GM21423 (cell line): ENCODE results near the gene TWNK.
"Not testable (repeated sequence)": the region's sequence is repeated elsewhere in the genome, so short reads cannot be mapped to it uniquely, and the experiment has no call there.

Experiments
- ATAC-seq: cut with Tn5 transposase; IDR thresholded peaks from one replicate; pipeline ENCODE4 v1.9.1; 2021; ENCODE audit warnings: mild to moderate bottlenecking, moderate library complexity; ENCODE audit not compliant: unreplicated experiment

The TWNK gene

DNA sequence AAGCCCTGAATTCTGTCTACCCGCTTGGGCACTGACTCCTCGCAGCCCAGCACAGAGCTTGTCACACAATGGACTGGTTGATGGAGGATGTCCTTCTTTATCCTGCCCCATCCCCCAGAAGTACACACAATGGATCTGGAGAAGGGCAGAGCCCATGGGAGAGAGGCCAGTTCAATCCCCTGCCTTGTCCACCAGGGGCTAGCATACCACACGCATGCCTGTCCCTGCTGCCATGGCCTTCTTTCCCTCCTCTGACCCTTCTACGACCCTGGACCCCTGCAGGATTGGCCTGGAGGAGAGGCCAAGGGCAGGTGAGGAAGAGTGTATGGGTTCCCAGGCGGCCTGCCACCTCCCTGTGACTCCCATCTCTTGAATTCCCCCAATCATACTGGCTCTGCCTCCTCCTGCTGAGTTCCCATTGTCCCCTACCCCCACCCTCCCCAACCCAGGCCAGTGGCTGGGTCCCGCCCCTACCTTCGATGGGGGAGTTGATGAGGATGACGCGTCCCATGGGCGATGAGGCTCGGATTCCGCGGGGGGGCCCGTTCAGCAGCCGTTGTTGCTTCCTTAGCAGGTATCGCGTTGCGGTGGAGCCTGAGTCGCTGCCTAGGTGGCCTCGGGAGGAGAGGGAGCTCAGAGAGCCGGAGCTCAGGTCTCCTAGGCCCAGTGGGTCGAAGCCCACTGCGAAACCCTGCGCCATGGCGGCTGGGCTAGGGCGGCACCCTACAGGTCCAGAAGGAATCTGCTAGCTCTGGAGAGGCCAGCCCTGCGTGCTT, 42.4 kb downstream of the TWNK start:
- no peak for ATAC-seq

GRCh38 chr10:101030496-101031127, 43.3 kb downstream of the TWNK start:
- ATAC-seq: no peak

DNA sequence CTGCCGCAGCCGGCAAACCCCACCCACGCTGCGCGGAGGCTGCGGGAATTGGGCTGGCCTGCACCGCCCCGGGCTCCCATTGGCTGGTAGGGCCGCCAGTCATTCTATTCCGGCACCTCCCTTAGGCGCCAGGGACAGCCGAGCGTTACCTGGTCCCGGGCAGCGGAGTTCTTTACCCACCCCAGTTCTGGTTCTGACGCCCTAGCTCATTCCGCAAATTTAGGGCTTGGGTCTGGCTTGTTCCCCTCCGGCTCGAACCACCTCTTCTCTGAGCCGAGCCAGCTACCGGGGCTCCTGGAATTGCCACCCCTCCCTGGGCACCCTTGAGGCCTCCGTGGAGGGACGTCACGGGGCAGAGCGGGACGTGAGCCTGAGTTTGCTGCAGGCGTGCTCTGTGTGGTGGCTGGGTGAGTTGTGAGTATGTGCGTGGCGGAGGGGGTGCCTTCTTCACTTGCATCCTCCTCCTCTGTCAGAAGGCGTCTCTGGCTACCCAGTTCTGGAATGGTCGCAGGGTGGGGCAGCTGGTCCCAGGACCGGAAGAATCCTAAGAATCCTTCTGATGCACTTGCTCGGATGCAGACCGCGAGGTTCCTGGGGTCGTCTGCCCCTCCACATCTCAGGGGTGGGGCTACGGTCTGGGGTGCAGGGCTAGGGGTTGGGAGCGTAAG, 43.9 kb downstream of the TWNK start, which contains the start of the genes PDZD7 and SFXN3:
Gene PDZD7, minus strand, starts transcription at position 2 of the 668 bp plus-strand sequence. CDS start 910 bp downstream, outside the sequence.
Gene SFXN3, plus strand, starts transcription at position 107 of the 668 bp plus-strand sequence. CDS start 3,461 bp downstream, outside the sequence.
- peak; percentile 90 for ATAC-seq

GRCh38 chr10:101031796-101032636, 44.7 kb downstream of the TWNK start:
- ATAC-seq: peak; percentile 41

GRCh38 chr10:101032637-101033224, 45.4 kb downstream of the TWNK start:
- peak; percentile 19 for ATAC-seq

DNA sequence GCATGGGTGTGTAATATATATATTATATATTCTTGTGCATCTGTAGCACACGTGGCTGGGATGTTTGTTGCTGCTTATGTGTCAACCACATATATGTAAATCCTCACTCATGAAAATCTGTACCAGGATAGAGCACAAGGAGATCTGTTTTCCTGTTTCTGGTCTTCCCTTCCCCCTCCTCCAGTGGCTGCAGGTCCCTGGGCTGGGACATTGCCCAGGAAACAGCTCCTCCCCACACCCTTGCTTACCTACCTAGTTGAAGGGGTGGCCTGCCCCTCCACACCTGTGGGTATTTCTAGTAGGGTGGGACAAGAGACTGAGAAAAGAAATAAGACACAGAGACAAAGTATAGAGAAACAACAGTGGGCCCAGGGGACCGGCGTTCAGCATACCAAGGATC, 45.9 kb downstream of the TWNK start:
- ATAC-seq: no peak

GRCh38 chr10:101034404-101034803, 47.1 kb downstream of the TWNK start:
- ATAC-seq: not testable (repeated sequence)

DNA sequence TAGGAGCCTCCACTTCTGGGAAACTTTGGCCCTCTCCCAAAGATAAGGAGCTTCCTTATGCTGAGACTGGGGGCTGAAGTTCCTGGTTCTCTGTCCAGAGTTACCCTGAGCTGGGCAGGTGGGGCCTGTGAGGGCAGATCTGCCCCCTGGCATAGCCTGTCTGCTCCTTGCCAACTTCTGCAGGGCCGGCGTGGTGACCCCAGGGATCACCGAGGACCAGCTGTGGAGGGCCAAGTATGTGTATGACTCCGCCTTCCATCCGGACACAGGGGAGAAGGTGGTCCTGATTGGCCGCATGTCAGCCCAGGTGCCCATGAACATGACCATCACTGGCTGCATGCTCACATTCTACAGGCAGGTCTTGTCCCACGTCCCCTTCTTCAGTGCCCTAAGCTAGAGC, 48.0 kb downstream of the TWNK start:
- ATAC-seq: no peak

GRCh38 chr10:101035916-101036702, 48.8 kb downstream of the TWNK start:
- ATAC-seq: no peak

DNA sequence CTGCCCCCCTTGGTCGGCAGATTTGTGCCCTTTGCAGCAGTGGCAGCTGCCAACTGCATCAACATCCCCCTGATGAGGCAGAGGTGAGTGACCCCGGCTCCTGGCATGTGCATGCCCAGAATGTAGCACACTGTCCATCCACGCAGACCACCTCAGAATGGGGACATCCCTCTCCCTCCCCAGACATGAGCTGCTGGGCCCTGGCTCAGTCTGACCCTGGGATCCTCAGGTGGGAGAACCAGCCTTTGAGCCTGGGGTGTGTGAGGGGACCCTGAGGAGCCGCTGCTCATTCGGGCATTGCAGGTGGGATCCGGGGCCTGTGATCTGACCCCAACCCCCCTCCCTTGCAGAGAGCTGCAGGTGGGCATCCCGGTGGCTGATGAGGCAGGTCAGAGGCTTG, 49.4 kb downstream of the TWNK start:
- no peak for ATAC-seq

- no peak for ATAC-seq
These were observed 51.1 kb downstream of the TWNK start for GRCh38 chr10:101038484-101038883.

- ATAC-seq: no peak
These were observed 52.7 kb downstream of the TWNK start for GRCh38 chr10:101040061-101040460.

GRCh38 chr10:101040851-101041250, 53.5 kb downstream of the TWNK start:
- ATAC-seq: no peak

GRCh38 chr10:101041252-101041761, 54.0 kb downstream of the TWNK start:
- peak; percentile 51 for ATAC-seq

DNA sequence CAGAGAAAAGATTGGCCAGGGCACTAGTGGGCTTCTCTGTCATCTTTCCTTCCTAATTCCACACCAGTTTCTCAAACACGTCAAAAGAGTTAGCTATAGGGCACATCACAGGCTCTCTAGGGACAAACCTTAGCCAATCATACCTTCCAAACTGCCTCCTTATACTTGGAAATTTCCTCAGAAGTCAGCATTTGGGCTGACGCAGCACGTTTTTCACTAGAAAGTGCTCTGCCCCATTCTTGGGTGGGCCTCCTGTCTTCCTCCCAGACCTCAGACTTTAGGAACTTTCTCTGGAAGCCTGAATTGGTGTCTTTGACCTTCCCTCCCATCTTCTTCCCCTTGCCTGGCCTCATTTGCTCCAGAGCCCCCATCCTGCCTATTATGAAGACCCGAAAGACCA, 54.8 kb downstream of the TWNK start:
- no peak for ATAC-seq

DNA sequence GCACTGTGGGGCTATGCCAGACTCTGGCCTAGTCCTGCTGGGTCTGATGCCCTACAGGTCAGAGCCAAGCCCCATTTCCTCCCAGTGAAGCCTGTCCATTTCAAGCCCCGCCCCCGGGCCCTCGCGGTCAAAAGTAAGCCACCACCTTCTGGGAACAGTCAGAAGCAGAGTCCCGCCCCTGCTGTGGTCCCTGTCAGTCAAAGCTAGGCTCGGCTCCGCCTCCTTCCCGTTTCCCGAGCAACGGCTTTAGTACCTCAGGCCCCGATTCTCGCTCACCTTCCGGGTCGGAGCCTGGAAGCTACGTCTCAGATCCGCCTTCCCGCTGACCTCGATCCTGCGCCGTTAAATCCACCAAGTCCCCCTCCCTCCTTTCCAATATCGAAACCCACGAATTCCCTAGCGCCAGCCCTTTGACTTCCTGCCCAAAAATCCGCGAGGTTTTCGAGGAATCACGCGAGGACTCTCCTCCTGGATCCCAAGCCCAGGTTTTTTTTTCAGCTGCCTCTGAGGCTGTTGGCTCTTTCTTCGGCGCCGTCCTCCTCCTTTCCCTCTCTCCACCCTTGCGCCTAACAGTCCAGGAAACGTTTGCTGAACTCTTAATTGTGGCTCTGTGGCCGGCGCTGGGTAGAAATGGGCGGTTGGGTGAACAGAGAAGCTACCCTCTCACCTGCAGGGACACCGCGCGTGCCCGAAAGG, 55.5 kb downstream of the TWNK start:
- peak; percentile 98 for ATAC-seq

DNA sequence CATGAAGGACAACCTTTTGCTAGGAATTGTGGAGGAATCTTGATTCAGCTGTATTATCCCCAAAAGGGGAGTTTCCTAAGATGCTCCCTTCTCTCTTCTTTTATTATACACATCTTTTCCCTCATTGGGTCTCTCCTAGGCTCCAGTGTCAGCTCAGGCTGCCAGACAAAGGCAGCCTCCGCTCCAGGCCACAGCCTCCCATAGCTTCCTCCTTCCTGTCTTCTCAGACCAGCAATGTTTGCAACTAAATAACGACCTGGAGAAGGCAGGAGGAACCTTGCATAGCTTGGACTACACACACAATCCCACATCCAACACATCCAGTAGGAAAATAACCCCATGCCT, 56.0 kb downstream of the TWNK start:
- no peak for ATAC-seq
